ENCODE data around the gene CSMD2. TPM values are rescaled to one million over a fixed set of nuclear protein-coding genes. Genes with fewer than 3 reads are reported as not detected.
A peak's percentile ranks its signal among the peaks of the same experiment; 100 is the strongest.

Gene CSMD2
- total RNA-seq, 1 experiment from 2014 or later: not detected

DNA sequence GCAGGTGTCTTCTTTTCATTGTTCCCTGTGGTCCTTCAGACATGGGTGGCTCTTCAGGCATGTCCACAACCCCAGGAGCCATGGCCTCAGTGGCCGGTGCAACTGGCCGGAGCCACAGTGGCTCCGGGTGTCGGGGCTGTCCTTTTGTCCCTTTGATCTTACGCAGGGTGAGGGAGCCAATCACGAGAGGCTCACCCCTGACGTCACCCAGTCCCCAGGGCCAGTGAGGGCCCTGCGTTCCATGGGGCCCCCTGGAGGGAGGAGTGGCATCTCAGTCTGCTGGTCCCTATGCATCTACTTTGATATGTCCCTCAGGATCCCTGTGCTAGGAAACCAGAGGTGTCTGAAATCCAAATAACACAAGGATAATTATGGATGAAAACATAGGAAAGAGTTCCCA is 663.3 kb downstream of the CSMD2 start:
- ChIA-PET POLR2A (ENCODE audit: unreplicated experiment) (no interaction called here), CTCF (no interaction called here)
- Histone ChIP-seq H3K27me3 (ENCODE audit: insufficient read depth, low read depth) (no peaks in the 10 kb centered on the region), H2AFZ (no peak overlapping the region), H4K20me1 (ENCODE audit: insufficient read depth) (no peaks in the 10 kb centered on the region), H3K36me3 (ENCODE audit: low read depth) (no peaks in the 10 kb centered on the region), H3K4me1 (replicated peaks; ENCODE audit: insufficient read depth) (no peaks in the 10 kb centered on the region), H3K27ac (no peak overlapping the region), H3K9me3 (ENCODE audit: insufficient read depth, low read depth) (peaks cover 10% of the 10 kb centered on the region), H3F3A (ENCODE audit: insufficient read depth, low read depth) (no peaks in the 10 kb centered on the region; the same call in 1 of the 2 replicates), H3K9me2 (ENCODE audit: insufficient read depth) (no peaks in the 10 kb centered on the region), H3K4me2 (no peak overlapping the region), H3K4me3 (no peak overlapping the region), H3K79me2 (ENCODE audit: low read depth) (no peaks in the 10 kb centered on the region)
- DNase-seq: no peak
- no TSS peak for BruUV-seq (replicated peaks)
- TF ChIP-seq, protein P1, sequence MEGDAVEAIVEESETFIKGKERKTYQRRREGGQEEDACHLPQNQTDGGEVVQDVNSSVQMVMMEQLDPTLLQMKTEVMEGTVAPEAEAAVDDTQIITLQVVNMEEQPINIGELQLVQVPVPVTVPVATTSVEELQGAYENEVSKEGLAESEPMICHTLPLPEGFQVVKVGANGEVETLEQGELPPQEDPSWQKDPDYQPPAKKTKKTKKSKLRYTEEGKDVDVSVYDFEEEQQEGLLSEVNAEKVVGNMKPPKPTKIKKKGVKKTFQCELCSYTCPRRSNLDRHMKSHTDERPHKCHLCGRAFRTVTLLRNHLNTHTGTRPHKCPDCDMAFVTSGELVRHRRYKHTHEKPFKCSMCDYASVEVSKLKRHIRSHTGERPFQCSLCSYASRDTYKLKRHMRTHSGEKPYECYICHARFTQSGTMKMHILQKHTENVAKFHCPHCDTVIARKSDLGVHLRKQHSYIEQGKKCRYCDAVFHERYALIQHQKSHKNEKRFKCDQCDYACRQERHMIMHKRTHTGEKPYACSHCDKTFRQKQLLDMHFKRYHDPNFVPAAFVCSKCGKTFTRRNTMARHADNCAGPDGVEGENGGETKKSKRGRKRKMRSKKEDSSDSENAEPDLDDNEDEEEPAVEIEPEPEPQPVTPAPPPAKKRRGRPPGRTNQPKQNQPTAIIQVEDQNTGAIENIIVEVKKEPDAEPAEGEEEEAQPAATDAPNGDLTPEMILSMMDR (conservative IDR thresholded peaks at IDR 0.05): no peak
- no peak for TF ChIP-seq EZH2 (IDR thresholded peaks at IDR 0.05; ENCODE audit: low read depth)
- intact Hi-C loops (cut with micrococcal nuclease; ENCODE audit: unreplicated experiment): no loop called here

DNA sequence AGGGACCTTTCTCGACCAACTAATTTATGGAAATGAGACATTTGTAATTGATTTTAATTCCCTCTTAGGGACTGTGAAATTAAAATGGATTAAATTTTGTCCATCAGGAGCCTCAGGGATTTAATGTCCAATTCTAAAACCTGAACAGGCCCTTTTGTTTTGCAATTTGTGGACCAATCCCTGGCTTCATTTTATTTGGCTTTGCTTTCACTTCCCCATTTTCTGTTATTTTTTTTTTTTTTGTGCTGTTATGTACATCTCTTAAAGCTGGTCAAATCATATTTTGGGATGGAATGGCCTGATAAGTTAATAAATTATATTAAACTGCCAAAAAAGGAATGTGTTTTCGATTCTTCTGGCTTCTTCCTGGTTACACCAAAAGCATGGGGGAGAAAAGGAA is 663.7 kb downstream of the CSMD2 start:
- Histone ChIP-seq H3K4me1 (replicated peaks; ENCODE audit: insufficient read depth) (no peaks in the 10 kb centered on the region), H2AFZ (no peak overlapping the region), H3F3A (ENCODE audit: insufficient read depth, low read depth) (no peaks in the 10 kb centered on the region; the same call in 1 of the 2 replicates), H3K9me2 (ENCODE audit: insufficient read depth) (no peaks in the 10 kb centered on the region), H3K36me3 (ENCODE audit: low read depth) (no peaks in the 10 kb centered on the region), H3K4me2 (no peak overlapping the region), H4K20me1 (ENCODE audit: insufficient read depth) (no peaks in the 10 kb centered on the region), H3K79me2 (ENCODE audit: low read depth) (no peaks in the 10 kb centered on the region), H3K27ac (no peak overlapping the region), H3K4me3 (no peak overlapping the region), H3K9me3 (ENCODE audit: insufficient read depth, low read depth) (peaks cover 12% of the 10 kb centered on the region), H3K27me3 (ENCODE audit: insufficient read depth, low read depth) (no peaks in the 10 kb centered on the region)
- DNase-seq: no peak
- TF ChIP-seq, protein P1 (conservative IDR thresholded peaks at IDR 0.05): no peak
- BruUV-seq (replicated peaks): no TSS peak
- ChIA-PET CTCF (no interaction called here), POLR2A (ENCODE audit: unreplicated experiment) (no interaction called here)
- intact Hi-C loops (cut with micrococcal nuclease; ENCODE audit: unreplicated experiment): no loop called here

DNA sequence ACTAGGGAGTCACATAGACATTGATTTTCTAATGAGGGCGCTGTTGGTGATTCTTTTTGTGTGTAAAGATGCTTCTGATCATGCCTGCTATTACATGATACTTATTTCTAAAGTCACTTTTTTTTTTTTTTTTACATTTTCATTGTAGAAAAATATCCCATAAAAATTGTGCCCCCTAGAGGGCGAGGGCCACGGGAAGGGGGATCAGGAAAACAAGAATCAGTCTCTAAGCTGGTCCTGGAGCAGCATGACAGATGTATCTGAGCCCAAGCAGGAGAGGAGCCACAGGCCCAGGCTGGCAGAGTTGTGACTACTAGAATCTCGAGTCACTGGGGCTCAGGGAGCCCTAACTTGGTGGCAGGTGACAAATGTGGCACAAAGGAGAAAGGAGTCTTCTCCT is 664.5 kb downstream of the CSMD2 start:
- peaks cover 20% of the 10 kb centered on the region for H3K9me3 ChIP-seq (ENCODE audit: insufficient read depth, low read depth)
- H3K4me1 ChIP-seq (replicated peaks; ENCODE audit: insufficient read depth): no peaks in the 10 kb centered on the region
- H3K4me3 ChIP-seq: no peak overlapping the region
- CTCF ChIA-PET: interaction anchor here (0.6 to 0.7 kb wide), 4 partner anchors 162 to 970 kb away, joined by 3 to 10 read pairs (median 4); no protein-coding TSS in a partner anchor
- no peaks in the 10 kb centered on the region; the same call in 1 of the 2 replicates for H3K36me3 ChIP-seq (ENCODE audit: low read depth)
- POLR2A ChIA-PET (ENCODE audit: unreplicated experiment): interaction anchor here (0.7 kb wide), 1 partner anchor 124 kb away, joined by 6 read pairs; no protein-coding TSS in a partner anchor
- no TSS peak for BruUV-seq (replicated peaks)
- no peaks in the 10 kb centered on the region for H3K9me2 ChIP-seq (ENCODE audit: insufficient read depth)
- H3F3A ChIP-seq (ENCODE audit: insufficient read depth, low read depth): no peaks in the 10 kb centered on the region
- peak in 1 of 2 experiments; percentile 8 for DNase-seq
- TF ChIP-seq, protein P1 (conservative IDR thresholded peaks at IDR 0.05): peak; percentile 56
- no peak for TF ChIP-seq EZH2 (IDR thresholded peaks at IDR 0.05; ENCODE audit: low read depth)
- no peaks in the 10 kb centered on the region for H3K79me2 ChIP-seq (ENCODE audit: low read depth)
- no peaks in the 10 kb centered on the region for H4K20me1 ChIP-seq (ENCODE audit: insufficient read depth)
- intact Hi-C loops (cut with micrococcal nuclease; ENCODE audit: unreplicated experiment): no loop called here
- H3K4me2 ChIP-seq: no peak overlapping the region
- no peak overlapping the region for H2AFZ ChIP-seq
- no peak overlapping the region for H3K27ac ChIP-seq
- H3K27me3 ChIP-seq (ENCODE audit: insufficient read depth, low read depth): no peaks in the 10 kb centered on the region

Data from PC-9 (cell line).